HG02852 (cell line): ENCODE results near the gene AMZ1.
"Not testable (repeated sequence)": the region's sequence is repeated elsewhere in the genome, so short reads cannot be mapped to it uniquely, and the experiment has no call there.

Experiments
- ATAC-seq: cut with Tn5 transposase; IDR thresholded peaks from one replicate; pipeline ENCODE4 v1.9.1; 2021; ENCODE audit warnings: mild to moderate bottlenecking, moderate library complexity; ENCODE audit not compliant: unreplicated experiment

The AMZ1 gene

DNA sequence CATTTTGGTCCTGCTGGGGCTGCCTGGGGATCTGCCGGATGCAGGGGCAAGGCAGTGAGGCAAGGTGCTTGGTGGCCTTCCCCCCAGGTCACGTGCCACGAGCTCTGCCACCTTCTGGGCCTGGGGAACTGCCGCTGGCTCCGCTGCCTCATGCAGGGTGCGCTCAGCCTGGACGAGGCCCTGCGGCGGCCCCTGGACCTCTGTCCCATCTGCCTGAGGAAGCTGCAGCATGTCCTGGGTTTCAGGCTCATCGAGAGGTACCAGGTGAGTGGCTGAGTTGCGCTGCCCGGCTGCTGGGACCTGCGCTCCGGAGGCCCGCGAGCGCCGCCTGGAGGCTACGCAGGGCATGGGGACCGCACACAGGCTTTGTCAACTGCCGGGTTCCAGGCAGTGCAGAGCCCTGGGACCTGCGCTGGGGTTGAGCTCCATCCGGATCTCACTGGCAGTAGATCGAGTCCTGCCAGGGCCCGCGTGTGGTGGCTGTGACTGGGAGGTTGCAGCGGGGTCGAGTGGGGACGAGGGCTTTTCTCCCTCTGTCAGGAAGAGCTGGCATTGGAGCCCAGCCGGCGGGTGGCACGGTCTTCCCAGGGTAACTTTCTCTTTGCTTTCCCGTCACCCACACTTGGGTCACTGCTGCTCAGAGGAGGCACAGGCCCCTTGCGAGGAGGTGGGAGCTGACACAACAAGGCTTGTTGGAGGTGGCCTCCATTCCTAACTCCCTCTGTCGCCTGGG lies 21.7 kb downstream of the AMZ1 start:
- peak; percentile 73 for ATAC-seq

DNA sequence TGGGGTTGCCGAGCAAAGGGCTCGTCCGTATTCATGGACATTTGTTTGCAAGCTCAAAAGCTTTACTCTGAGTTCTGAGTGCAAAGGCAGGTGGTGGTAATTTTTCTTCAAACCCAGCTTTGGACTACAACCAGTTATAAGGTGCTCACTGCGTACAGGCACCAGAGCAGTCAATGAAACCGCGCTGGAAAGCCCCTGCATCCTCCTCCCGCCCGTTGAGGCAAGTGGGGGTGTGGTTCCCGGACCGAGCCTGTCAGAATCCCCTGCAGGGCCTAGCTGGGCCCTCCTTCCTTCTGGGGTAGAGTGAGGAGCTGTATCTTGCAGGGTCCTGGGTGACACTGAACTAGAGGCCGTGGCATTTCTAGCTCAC lies 22.3 kb downstream of the AMZ1 start:
- peak; percentile 60 for ATAC-seq

DNA sequence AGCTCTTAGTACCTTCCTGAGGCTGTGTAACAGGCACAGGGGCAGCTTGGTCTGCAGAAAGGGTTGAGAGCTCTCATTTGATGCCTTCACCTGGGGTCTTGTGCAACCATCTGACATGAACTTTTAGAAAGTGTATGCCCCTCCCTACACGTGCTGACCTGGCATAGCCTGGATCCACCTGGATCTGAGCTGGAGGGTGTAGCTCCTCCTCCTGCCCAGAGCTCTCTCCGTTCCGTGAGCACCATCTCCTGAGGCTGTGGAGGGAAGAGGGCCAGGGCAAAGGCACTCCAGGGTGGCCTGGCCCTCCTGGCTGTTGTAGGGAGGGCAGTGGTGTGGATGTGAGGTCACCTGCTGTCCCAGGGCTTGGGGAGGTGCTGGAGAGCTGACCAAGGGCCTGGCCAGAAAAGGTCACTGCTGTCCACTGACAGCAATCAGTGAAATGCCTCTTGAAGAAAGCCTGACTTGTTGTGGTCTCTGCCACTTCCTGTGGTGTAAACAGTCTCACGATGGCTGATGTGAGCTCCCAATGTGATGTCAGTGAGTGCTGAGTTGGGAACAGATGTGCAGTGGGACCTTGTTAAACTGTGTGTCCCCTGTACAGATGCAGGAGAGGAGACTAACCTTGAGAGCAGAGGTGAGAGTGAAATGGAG lies 23.0 kb downstream of the AMZ1 start:
- no peak for ATAC-seq

DNA sequence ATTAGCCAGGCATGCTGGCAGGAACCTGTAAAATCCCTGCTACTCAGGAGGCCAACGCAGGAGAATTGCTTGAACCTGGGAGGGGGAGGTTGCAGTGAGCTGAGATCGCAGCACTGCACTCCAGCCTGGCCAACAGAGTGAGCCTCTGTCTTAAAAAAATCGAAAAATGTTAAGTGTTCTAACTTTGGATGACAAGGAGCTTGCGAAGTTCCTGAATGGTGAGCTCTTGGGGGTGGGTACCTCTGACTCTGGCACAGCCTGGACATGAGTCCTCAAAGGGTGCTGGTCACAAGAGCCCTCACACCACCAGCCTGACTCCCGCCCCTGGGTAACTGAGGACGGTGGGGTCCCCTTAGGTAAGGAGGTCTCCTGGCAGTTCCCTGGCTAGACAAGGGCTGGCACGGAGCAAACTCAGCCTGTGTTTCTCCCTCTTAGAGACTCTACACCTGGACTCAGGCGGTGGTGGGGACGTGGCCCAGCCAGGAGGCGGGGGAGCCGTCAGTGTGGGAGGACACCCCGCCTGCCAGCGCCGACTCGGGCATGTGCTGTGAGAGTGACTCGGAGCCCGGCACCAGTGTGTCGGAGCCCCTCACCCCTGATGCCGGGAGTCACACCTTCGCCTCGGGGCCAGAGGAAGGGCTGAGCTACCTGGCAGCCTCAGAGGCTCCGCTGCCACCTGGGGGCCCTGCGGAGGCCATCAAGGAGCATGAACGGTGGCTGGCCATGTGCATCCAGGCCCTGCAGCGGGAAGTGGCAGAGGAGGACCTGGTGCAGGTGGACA lies 24.1 kb downstream of the AMZ1 start:
- ATAC-seq: no peak

DNA sequence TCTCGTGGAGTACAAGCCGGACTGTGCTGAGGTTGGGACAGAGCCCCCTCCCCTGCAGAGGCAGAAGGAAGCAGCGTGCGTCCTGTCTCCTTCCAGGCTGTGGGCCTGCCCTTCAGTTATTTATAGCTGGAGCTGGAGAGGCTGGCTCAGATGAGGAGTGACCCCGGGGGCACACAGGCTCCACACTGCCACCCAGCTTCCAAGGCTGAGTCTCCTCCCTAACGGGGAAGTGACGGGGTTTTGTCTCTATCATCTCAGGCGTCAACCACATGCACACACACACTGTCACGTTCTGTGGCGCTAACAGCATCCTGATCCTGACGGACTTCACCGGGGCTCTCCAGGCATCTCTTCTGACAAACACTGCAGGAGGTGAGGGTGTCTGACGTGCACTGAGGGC lies 25.4 kb downstream of the AMZ1 start:
- ATAC-seq: no peak

DNA sequence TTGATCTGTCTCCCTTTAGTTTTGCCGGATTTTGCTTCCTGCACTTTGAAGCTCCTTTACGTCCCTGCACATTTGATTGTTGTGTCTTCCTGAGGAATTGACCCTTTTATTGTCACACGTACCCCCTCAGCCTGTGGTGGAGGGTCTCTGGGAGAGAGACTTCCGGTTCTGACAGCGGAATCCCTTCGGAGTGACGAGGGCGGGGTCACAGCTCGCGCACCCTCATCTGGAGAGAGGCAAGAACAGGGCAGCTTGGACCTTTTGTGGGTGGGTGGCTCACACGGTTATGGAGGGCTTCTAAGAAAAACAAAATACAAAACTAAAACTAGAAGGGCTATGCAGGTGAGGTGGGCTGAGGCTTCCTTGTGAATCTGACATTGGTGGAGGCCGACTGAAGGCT lies 26.0 kb downstream of the AMZ1 start:
- no peak for ATAC-seq

DNA sequence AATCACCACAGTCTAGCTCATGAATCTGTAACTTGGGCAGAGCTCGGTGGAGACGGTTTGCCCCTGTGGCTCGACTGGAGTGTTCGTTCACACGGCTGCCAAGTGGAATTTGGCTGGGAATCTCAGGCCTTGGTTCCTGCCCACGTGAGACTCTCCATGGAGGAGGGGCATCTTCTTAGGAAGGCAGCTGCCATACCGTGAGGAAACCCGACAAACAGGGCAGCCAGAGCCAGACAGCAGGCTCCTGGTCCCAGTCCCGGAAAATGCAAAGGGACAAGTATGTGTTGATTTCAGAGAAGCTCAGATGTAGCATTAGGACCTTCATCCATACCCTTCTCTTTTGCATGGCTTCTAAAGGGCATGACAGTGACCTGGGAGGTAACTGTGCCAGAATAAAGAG lies 26.6 kb downstream of the AMZ1 start:
- no peak for ATAC-seq

DNA sequence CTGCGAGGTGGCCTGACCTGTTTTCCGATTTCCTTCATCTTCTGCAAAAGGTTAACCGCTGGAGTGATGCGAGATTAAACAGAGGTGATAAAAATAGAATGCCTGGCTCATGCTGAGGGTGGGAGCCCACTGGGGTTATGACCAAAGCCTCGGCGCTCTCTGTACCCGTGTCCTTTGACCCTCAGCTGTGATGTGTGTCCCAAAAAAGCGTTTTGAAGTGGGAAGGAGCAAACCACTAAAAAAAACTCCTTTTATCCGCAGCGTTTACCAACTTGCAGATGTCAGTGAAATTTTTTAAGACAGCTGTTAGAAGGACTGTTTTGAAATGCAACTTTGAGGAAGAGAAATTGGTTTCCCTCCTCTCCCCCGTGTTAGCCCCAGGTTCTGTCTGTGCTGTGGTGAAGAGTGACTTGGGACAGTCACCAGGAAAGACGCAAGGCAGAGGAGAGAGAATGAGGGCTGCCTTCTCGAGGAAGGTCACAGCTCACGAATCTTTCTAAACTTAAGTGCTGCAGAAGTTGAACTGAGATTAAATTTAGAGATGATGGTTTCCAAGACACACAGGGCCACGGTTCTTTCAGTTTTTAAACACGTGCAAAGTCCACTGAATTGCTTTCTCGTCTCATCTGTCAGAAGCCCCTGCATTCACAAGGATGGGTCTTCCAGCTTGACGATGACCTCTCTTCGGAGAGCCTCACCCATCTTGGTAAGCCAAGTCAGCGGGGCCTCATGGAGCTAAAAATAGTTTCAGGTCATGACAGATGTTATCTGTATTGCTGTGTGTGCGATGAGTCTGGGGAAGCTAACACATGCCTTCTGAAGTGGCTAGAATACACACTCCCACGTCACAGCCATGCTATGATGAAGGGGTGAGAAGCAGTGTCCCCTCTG lies 27.6 kb downstream of the AMZ1 start:
- no peak for ATAC-seq

DNA sequence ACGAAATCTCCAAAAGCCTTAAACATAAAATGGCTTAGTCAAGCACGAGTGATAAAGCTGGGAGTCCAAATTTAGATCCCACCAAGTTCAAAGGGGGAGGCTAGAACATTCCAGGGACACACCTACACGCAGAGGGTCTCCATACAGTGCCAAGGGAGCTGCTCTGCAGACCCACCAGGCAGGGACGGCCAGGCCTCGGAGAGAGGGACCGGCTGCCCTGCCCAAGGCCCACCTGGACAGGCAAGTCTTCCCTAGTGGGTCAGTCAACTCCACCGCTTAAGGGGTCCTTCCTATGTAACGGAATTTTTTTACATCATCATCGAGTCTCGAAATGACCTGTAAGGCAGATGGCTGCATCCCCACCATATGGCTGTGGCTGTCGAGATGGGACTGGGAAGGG lies 28.5 kb downstream of the AMZ1 start:
- ATAC-seq: no peak

DNA sequence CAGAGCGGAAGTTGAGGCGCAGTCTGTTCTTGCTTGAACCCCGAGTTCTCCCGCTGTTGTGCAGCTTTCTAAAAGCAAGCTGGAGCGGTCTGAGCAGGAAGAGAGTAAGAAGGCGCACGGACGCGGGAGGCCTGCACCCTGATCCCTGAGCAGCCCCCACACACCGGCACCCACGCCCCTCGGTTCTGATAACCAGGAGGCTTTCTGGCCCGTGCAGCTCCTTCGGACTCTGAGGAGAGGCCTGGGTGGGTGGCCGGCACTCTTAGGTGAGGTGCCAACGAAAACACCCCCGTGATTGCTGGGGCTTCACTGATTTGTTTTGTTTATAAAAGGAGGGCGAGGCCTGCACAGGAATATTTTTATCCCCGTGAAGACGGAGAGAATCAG lies 28.9 kb downstream of the AMZ1 start:
- ATAC-seq: no peak

DNA sequence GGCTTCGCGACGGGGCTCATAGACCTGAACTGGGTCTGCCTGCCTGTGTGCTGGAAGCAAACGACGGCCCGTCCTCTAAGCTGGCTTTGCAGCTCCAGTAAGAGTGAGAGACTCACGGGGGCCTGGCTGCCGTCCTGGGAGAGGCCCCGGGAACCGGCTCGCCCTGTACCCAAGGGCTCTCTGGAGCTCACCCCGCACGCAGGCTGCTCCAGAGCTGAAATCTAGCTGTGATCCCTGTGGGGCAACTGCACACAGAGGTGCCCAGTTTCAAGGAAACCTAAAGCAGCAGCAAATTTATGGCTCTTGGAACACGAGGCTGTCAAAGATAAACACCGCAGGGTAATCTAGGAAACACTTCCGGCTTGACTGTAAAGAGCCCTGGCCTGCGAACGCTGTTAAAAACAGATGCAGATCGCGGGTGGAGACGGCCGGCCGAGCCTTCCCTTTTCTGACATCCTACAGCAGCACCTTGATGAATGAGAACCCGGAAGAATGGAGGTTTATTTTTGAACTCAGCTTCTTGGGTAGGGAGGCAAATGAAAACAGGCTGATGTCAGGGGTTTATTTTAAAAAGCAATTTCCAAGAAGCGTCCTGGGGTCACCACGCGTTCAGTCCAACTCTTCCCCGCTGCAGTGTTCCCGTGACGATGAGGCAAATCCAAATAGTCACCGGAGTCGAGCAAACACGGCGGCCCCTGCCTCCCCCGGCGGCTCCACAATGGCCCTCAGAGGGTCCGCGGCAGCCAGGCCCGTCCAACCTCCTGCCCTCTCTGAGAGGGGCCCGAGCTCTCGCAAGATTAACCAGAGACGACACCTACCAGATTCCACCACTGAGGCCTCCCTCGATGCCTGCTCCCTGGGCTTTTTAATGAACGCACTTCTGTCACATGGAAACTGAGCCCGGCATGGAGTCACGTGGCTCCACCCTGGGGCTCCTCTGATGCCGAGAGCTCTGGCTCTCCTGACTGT lies 29.6 kb downstream of the AMZ1 start:
- ATAC-seq: no peak

DNA sequence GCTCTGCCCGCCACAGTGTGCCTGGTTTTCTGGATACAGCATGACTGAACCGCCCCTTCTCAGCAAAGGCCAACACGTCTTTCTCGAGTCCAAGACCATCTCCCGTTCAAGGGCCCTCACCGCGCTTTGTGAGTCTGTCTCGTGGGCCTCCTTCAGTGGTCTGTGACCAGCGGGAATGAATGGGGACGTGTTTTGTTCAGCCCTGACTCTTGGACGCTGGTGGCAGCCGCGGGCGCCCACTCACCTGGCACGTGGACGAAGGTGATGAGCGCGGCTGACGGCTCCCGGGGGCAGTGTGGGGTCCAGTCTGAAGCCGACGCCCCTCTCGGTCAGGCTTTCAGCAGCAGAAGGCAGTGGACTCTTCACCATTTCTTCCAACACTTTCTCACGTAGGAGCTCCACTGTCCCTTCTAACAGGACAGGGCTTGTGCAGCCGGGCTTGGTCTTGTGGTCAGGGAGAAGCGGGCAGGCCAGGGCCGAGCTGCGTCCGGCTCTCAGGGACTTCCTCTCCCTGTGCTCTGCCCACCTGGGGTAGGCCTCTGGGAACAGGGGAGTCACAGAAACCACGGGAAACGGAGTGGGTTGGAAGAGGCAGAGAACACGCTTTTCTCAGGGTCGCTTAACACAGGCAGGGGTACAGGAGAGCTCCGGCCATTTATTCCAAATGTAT lies 30.4 kb downstream of the AMZ1 start:
- ATAC-seq: no peak

DNA sequence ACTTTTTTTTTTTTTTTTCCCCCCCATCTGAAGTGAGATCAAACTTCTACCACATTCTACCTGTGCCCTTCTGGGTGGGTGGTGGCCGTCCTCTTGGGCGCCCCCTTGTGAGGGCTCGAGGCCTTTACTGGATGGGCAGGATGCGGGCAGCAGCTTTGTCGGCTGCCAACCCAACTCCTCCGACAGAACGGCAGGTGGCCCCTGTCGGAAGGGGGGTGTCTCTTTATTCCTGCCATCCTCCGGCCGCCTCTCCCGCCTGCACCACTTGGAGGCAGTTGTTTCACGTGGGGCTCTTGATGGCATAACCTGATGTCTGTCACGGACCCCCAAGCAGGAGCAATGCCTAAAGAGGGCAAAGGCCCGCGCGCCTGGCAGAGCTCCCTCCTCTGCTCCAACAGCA lies 31.0 kb downstream of the AMZ1 start:
- no peak for ATAC-seq

DNA sequence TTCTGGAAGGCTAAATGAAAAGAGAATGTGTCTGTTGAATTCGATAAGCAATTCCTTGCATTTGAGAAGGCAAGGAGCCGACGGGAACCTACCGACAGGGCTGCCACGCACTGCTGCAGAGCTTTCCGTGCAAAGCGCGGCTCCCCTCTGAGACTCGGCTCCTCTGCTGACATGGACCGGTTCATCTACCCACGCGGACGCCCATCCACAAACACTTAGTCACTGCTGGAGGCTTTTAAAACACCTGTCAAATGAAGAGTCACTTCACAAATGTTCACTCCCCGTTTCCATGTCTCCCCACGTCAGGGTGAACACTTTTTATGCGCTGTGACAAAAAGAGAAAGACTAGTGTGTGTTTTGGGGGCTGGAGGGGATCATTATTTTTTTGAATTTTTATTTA lies 32.0 kb downstream of the AMZ1 start:
- ATAC-seq: no peak

DNA sequence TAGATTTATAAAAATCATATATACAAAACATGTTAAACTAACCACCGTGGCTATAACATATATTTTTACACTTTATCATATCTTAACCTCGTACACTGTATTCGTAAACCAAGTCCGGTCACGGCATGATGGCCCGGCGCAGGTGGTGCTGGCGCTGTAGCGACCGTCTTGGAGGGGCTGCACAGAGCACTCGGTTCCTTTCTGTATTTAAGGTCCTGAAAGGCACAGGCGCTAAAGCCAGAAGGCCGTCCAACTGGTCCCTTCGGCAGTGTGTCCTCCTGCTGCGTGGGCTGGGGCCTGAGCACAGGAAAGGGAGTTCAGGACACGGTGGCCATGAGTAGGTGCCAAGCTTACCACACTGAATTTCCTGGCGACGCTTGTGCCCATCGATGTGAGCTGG lies 33.8 kb downstream of the AMZ1 start:
- no peak for ATAC-seq

DNA sequence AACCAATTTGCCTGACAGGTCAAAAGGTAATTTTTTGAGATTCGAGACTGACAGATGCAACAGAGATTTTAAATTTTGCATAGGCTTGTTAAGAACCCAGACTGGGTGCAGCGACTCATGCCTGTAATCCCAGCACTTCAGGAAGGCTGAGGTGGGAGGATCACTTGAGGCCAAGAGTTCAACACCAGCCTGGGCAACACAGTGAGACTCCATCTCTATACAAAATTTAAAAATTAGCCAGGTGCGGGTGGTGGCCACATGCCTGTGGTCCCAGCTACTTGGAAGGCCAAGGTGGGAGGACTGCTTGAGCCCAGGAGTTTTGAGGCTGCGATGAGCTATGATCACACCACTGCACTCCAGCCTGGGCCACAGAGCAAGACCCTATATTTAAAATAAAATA lies 34.6 kb downstream of the AMZ1 start:
- ATAC-seq: no peak

DNA sequence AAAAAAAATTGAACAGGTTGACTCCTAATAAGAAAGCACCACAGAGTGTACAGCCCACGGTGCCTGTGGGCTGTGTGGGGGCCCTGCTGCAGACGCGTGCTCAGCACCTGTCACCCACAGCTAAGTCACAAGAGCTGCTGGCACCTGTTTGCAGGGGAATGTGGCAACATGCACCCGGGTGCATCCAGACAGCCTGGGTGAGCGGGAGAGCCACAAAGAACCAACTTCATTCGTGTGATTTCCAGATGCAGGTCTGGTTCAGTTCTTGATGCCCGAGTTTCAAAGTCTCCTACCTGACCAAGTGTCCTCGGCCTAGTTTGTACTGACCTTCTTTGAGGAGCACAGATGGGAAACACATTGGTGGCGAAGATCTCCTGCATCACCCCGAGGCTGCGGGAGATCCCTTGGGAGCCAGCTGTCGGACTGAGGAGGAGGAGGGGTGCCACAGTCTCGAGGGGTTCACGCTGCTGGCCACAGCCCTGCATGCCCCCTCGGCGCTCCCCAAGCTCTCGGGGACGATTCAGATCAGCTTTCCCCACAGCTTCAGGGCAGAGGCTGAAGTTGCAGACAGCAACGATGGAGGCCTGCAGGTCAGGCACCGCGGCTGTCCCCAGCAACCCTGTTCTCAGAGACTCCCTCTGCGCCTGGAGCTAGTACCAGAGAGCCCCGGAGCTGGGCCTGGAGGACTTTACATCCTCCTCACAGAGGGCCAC lies 35.3 kb downstream of the AMZ1 start:
- ATAC-seq: no peak

DNA sequence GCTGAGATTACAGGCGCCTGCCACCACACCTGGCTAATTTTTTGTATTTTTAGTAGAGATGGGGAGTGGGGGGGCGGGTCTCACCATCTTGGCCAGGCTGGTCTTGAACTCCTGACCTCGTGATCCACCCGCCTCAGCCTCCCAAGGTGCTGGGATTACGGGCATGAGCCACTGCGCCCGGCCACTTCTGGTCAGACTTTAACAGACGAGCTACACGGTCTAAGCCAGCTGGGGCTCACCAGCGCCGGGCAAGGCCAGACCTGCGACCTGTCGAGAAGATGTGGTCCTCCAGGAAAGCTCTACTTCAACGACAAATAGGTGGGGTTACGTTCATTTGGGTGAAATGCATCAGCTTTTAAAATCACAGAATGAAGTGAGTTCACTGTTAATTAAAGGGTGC lies 36.0 kb downstream of the AMZ1 start:
- not testable (repeated sequence) for ATAC-seq
